GM12873 (cell line): ENCODE measurements around the gene ZNF106.

Source experiments
- CTCF ChIP-seq: IDR thresholded peaks from 2 replicates; pipeline ENCODE4 v1.5.1; 2012; ENCODE audit warnings: low read depth, mild to moderate bottlenecking, moderate library complexity, low read length, control low read depth; ENCODE audit not compliant: insufficient read depth; ENCODE audit errors: missing control alignments

Gene ZNF106

GRCh38 chr15:42375941-42376340 is 115.0 kb downstream of the ZNF106 start:
- no peak for TF ChIP-seq CTCF

- TF ChIP-seq CTCF, result no peak
Observed at GRCh38 chr15:42375252-42375651, 115.7 kb downstream of the ZNF106 start.

- TF ChIP-seq CTCF, result no peak
Observed at GRCh38 chr15:42374810-42375209, 116.1 kb downstream of the ZNF106 start.

DNA sequence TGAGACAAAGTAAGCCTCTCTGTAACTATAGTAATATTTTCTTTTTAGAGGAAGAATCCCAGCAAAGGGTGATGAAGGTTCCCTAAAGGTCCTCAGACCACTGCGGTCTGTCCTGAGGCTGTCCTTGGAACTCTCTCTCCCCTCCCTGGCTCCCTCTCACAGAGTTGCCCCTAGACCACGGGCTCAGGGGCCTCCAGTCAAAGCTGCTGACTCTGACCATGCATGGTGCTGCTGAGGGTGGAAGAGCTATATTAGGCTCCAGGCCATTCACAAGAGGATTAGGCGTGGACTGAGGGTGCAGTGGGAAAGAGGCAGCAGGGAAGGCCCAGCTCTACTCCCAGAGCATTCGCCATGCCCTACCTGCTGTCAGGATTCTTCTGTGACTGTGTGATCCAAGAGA is 117.0 kb downstream of the ZNF106 start:
- no peak for TF ChIP-seq CTCF

- TF ChIP-seq CTCF, result no peak
Observed at GRCh38 chr15:42373274-42373673, 117.7 kb downstream of the ZNF106 start.

DNA sequence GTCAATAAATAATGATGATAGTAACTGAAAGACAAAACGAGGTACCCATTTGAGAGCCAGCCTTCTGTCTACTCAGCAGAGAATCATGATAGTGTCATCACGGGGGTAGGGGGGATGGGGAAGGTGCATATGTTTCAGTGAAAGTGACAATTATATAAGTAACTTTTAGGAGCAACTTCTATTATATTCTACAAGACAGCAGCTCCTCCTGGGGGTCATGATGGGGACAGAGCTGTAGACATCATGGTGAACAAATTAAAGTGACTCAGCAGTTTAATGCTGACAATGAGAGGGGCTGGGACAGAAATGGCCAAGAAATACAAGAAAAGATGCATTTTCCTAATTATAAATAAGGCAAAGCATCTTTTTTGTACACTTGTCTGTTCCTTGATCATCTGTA is 119.8 kb downstream of the ZNF106 start:
- TF ChIP-seq CTCF, result no peak

GRCh38 chr15:42368096-42368495 is 122.8 kb downstream of the ZNF106 start:
- no peak for TF ChIP-seq CTCF
